M059J (cell line): ENCODE results near the gene SRP72. TPM values are rescaled to one million over a fixed set of nuclear protein-coding genes. Genes with fewer than 3 reads are reported as not detected.

Experiments used
- DNase-seq: peaks from one replicate; pipeline ENCODE4 v3.0.0-alpha.2; 2012; ENCODE audit warnings: low read depth
- total RNA-seq: library from RNA; depleted of rRNA; stranded (reverse); fragments of >200 nt; shearing (Covaris generic); gene quantifications from 2 replicates; pipeline ENCODE4 v1.2.3, GENCODE V29; 2014; rRNA removed

The SRP72 gene
- total RNA-seq, 1 experiment from 2014 or later, result 70.9 TPM

DNA sequence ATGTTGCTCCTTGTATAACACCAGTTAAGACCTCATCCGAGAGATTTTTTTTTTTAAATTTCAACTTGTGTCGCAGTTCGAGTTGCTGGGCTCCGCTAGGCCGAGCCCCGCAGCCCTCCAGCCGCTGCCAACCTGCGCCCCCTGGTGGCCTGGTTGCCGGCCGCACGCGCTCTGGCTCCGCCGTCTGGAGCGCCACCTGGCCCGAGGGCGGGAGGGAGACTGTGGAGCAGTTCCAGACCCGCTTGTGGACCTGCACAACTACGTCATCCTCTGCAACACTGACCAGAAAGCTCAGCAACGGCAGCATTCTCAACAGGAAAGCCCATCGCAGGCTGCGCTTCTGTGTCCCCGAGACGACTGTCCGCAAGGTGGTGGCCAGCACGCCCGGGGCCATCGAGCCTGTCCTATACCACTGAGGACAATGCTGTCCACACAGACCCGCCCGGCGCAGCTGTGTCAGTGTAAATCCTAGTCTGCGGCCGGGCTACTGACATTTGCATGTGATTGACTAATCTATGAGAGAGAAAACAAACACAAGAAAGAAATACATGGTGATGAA lies 77.2 kb downstream of the SRP72 start:
- peak; percentile 77 for DNase-seq

DNA sequence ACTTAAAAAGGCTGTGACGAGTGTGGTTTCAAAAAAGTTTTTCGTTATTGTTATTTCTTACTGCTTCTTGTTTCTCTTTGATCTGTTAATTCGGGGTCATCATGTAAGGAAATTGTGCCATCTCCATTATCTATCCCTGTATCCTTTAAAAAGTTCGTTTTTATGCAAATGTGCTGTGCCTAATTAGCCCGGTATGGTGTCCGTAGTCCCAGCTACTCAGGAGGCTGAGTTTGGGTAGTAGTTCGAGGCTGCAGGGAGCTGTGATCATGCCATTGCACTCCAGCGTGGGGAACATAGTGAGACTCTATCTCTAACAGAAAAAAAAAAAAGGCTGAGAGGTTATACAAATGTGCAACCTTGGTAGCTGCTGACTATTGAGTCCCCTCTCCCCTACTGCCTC lies 83.2 kb downstream of the SRP72 start:
- DNase-seq, result no peak

DNA sequence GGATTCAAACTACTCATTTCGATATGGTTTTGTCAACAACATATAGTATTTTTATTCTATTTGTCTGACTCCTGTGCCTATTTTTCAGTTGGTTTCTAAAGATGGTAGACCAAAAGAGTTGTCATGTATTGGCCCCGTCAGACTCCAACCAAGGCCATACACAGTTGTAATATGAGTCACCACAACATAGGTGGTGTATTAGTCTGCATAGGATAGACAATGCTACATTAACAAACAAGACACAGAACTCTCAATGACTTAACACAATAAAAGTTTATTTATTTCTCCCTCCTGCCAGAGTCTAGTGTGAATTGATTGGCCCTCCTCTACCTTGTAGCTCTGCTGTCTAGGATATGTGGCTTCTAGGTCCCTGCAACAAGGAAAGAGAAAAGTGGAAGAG lies 84.1 kb downstream of the SRP72 start:
- DNase-seq, result no peak

DNA sequence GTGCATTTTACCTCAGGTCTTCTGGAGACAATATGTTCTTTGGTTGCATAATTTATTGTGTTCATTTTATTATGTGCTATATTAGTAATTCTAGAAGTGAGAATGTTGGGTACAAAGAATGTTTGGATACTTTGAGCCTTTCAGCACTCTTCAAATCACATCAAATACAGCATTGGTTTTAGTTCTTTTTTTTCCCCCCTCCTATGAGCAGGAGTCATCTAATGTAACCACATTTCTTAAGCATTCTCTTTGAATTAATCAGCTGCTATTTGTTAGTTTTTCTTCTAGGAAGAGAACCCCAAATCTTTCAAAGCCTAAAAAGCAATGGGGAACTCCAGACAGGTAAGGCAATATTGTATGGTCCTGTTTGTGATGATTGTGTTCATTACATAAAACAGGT lies 84.9 kb downstream of the SRP72 start:
- DNase-seq, result peak; percentile 4

Other genes with a start within 250 kb of the SRP72 start
- 4.6 and 7.3 TPM in 2 replicates for gene AASDH, start 80.1 kb upstream of the SRP72 start, total RNA-seq
- 15.0 and 21.6 TPM in 2 replicates for gene PPAT, start 32.0 kb upstream of the SRP72 start, total RNA-seq
- gene PAICS, start 31.4 kb upstream of the SRP72 start, total RNA-seq, result 62.0 and 68.5 TPM in 2 replicates
- 0.22 and 0.27 TPM in 2 replicates for gene ARL9, start 38.2 kb downstream of the SRP72 start, total RNA-seq
- gene HOPX, start 213.7 kb downstream of the SRP72 start, total RNA-seq, result 4.3 and 5.6 TPM in 2 replicates